GM12801 (cell line): ENCODE measurements around the gene SPINT2.

ENCODE experiments used
- TF ChIP-seq, protein P1 (sequence below): IDR thresholded peaks from one replicate; pipeline ENCODE4 v1.5.1; 2011; ENCODE audit warnings: control low read depth; ENCODE audit not compliant: insufficient read length; ENCODE audit errors: extremely low read depth

Gene SPINT2

DNA sequence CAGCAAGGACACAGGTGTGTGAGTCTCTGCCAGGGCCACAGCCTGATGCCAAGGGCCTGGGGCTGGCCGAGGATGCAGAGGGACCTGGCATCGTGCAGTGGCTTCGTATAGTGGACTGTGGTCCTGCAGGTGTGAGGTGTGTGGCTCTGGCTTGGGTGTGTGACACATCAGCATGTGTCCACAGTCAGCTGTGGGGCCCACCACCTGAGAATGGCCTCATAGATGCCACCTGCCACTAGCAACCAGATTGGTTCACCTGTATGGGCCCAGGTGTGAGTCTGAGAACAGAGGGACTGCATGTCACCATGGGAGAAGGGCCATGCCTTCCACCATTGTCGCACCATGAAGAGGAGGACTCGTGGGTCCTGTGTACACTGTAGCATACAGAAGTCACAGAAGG, 10.6 kb upstream of the SPINT2 start:
- TF ChIP-seq, protein P1, sequence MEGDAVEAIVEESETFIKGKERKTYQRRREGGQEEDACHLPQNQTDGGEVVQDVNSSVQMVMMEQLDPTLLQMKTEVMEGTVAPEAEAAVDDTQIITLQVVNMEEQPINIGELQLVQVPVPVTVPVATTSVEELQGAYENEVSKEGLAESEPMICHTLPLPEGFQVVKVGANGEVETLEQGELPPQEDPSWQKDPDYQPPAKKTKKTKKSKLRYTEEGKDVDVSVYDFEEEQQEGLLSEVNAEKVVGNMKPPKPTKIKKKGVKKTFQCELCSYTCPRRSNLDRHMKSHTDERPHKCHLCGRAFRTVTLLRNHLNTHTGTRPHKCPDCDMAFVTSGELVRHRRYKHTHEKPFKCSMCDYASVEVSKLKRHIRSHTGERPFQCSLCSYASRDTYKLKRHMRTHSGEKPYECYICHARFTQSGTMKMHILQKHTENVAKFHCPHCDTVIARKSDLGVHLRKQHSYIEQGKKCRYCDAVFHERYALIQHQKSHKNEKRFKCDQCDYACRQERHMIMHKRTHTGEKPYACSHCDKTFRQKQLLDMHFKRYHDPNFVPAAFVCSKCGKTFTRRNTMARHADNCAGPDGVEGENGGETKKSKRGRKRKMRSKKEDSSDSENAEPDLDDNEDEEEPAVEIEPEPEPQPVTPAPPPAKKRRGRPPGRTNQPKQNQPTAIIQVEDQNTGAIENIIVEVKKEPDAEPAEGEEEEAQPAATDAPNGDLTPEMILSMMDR, result no peak

DNA sequence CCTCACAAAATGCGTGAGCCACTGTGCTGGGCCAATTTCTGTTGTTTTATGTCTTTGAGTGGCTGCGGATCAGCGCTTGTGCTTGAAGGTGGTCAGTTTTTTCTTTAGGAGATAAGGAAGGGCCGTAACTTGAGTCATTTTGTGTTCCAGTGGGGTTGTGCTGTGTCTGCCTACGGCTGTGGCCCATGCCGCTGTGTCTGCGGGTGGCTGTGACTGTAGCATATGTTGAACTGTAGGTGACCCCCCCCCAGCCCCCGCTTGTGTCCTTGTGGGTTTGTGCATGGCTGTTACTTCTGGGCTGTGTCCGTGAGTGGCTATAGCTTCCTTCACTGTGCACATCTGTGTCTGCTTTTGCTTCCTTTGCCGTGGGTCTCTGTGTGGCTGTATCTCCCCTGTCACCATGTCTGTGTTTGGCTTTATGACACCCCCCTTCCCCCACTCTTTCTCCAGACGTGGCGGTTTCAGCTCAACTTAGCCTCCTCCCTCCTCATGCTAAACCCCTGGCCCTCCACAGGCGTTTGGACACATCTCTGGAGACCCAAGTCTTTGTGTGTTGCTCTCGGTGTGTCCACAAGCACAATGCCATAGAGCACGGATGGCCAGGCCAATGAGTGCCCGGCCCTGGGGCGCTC, 8.9 kb upstream of the SPINT2 start:
- TF ChIP-seq, protein P1, result no peak

DNA sequence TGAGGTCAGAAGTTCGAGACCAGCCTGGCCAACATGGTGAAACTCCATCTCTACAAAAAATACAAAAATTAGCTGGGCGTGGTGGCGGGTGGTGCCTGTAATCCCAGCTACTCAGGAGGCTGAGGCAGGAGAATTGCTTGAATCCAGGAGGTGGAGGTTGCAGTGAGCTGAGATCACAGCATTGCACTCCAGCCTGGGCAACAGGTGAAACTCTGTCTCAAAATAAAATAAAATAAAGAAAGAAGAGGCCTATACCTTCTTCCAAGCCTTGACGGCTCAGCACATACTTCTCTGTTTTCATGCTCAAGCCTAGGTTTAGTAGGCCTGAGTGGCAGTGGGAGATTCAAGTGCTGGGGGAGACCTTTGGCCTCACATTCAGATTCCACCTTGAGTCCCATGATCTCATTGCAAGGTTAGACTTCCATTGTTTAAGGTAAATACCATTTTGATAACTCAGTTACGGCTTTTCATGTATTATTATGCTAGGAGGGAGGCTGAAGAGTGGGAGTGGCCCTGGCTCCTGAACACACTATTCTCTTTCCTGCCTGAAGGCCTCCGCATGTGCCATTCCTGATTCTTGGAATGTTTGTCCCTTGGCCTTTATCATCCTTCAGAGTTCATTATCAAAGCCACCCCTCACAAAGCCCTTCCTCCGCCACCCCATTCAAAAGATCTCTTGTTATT, 1.6 kb upstream of the SPINT2 start:
- TF ChIP-seq, protein P1, result no peak

DNA sequence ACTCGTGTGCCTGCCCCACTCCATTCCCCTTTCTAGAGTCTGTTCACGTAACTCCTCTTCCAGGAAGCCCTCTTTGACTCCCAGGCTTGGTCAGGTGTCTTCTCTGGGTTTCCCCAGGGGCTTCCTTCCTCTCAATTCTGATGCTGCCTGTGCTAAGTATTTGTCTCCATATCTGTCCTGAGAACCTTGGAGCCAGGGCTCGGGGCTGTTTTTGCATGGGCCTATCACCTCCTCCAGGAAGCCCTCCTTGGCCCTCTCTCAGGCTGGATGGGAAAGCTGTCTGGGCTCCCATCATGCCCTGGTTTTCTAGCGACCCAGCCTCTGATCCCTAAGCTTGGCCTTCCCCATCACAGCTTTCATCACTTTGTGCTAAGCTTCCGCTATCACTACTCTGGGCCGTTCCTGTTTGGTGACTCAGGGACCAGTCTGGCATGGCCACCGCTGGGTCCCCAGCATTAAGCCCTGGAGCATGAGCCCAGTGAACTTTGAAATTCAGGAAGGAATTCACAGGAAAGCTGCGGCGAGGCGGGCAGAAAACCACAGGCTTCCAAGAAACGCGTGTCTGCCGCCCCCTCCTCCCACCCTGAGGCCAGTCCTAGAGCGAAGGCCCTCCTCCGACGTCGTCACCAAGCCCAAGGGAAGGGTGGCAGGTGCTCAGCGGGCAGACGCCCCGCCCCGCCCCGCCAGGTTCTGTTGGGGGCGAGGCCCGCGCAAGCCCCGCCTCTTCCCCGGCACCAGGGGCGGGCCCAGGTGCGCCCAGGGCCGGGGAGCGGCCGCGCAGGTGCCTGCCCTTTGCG, 486 bp upstream of the SPINT2 start:
- TF ChIP-seq, protein P1, result no peak

DNA sequence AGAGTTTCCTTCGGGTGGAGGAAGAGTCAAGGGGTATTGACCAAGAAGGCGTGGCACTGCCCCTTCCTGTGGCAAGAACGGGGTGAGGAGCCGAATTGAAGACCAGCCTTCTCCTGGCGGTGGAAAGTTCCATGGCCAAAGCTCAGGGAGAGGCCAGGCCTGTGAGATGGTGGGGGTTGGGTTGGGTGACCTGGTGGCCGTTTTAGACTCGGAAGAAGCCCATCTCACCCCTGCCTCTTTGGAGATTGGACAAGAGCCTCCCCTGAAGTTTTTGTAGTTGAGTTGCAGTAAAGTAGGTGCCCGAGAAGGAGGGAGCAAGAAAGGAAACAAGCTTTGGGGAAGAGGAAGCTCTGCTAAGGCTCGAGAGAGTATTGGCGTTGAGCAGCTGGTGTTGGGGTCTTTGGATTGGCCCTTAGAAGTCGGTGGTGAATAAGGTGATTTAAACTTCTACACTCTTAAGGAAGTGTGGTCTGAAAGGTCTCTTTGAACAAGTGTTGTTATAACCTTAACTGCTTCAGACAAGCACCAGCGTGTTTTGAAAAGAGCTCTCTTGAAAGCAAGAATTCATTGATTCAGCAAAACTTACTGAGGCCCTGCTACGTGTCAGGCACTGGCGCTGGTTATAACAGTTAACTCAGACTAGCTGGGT, 964 bp downstream of the SPINT2 start:
- TF ChIP-seq, protein P1, result no peak

DNA sequence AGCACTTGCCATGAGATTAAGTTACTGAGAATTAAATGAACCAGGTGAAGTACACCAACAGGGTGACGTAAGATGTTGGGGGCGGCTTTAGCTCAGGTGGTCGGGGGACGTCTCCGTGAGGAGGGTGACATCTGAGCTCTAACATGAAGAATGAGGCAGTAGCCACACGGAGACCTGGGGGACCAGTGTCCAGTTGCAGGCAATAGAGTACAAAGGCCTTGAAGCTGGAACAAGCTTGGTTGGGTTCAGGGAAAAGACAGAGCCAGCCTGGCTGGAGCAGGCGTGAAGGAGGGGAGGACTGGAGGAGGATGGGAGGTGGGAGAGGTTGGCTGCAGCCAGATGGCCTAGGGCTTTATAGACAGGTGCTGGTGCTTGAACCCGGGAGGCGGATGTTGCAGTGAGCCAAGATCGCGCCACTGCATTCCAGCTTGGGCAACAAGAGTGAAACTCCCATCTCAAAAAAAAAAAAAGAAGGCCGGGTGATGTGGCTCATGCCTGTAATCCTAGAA, 1.6 kb downstream of the SPINT2 start:
- TF ChIP-seq, protein P1, result no peak
